IMR-90 (cell line): Measurements from ENCODE around the gene ISCA1. TPM values are rescaled to one million over a fixed set of nuclear protein-coding genes. Genes with fewer than 3 reads are reported as not detected.

ENCODE experiments used
- ATAC-seq: fragments of 200-7000 bp; cut with Tn5 transposase; 2 replicates; pipeline ENCODE4 v1.9.1; 2020; ENCODE audit warnings: low read depth, mild to moderate bottlenecking, moderate library complexity
- BruUV-seq: library from RNA; stranded (reverse); fragments of 400-500 nt; replicated peaks from 2 replicates; lab custom pipeline; 2021; lab: Mats Ljungman, UMichigan
- CTCF ChIA-PET: fragments of 300-600 bp; formaldehyde crosslinking; extraction: SDS; loops from one replicate; lab custom pipeline; 2021; ENCODE audit warnings: antibody characterized with exemption; lab: Yijun Ruan, JAX
- POLR2A ChIA-PET: fragments of 300-600 bp; sonication (Branson Sonifier 250); formaldehyde crosslinking; loops from one replicate; lab custom pipeline; 2022; ENCODE audit warnings: antibody characterized with exemption; ENCODE audit not compliant: unreplicated experiment; lab: Charles Lee
- DNase-seq: peaks from one replicate; pipeline ENCODE4 v3.0.0; 2013
- H2AFZ ChIP-seq: replicated peaks from 2 replicates; pipeline ENCODE3; 2013; ENCODE audit warnings: low read length, mild to moderate bottlenecking; ENCODE audit not compliant: poor library complexity
- H2AK5ac ChIP-seq: 2 replicates; pipeline ENCODE4 v1.6.1; 2013; ENCODE audit warnings: low read depth, low read length, inconsistent platforms
- H2AK9ac ChIP-seq: replicated peaks from 2 replicates; pipeline ENCODE3; 2013; ENCODE audit warnings: mild to moderate bottlenecking, low read depth, low read length, moderate library complexity; ENCODE audit not compliant: poor library complexity
- H2BK120ac ChIP-seq: 2 replicates; pipeline ENCODE4 v1.6.1; 2013; ENCODE audit warnings: low read depth, low read length, inconsistent platforms
- H2BK15ac ChIP-seq: 3 replicates; pipeline ENCODE4 v1.6.1; 2013; ENCODE audit warnings: low read depth, low read length, inconsistent platforms
- H2BK20ac ChIP-seq: 2 replicates; pipeline ENCODE4 v1.6.1; 2013; ENCODE audit warnings: low read depth, mild to moderate bottlenecking, inconsistent platforms, low read length, moderate library complexity
- H2BK5ac ChIP-seq: 2 replicates; pipeline ENCODE4 v1.6.1; 2013; ENCODE audit warnings: mild to moderate bottlenecking, low read depth, low read length, inconsistent platforms; ENCODE audit not compliant: poor library complexity, severe bottlenecking
- H3K14ac ChIP-seq: replicated peaks from 2 replicates; pipeline ENCODE4 v1.6.1; 2013; ENCODE audit warnings: low read depth, low read length, inconsistent platforms
- H3K18ac ChIP-seq: 2 replicates; pipeline ENCODE4 v1.6.1; 2013; ENCODE audit warnings: low read depth, low read length, control low read depth
- H3K23ac ChIP-seq: 2 replicates; pipeline ENCODE4 v1.6.1; 2013; ENCODE audit warnings: low read depth, low read length, inconsistent platforms
- H3K27ac ChIP-seq: 2 replicates; pipeline ENCODE4 v1.5.1; 2013; ENCODE audit warnings: mild to moderate bottlenecking, control low read depth, low read length; ENCODE audit not compliant: insufficient read depth
- H3K27me3 ChIP-seq: 2 replicates; pipeline ENCODE4 v1.6.1; 2013; ENCODE audit warnings: low read length; ENCODE audit not compliant: control insufficient read depth, insufficient read depth
- H3K36me3 ChIP-seq: 2 replicates; pipeline ENCODE4 v1.6.1; 2013; ENCODE audit warnings: low read length, mixed read lengths; ENCODE audit not compliant: control insufficient read depth, insufficient read depth
- H3K4ac ChIP-seq: 2 replicates; pipeline ENCODE4 v1.6.1; 2013; ENCODE audit warnings: low read depth, low read length, inconsistent platforms
- H3K4me1 ChIP-seq: 2 replicates; pipeline ENCODE4 v1.6.1; 2013; ENCODE audit warnings: low read length, mixed read lengths; ENCODE audit not compliant: control insufficient read depth, insufficient read depth
- H3K4me2 ChIP-seq: 2 replicates; pipeline ENCODE4 v1.6.1; 2013; ENCODE audit warnings: low read depth, mild to moderate bottlenecking, control low read depth, low read length, moderate library complexity
- H3K4me3 ChIP-seq: 2 replicates; pipeline ENCODE4 v1.5.1; 2013; ENCODE audit warnings: low read depth, mild to moderate bottlenecking, control low read depth, low read length, moderate library complexity; ENCODE audit not compliant: insufficient read depth
- H3K56ac ChIP-seq: 2 replicates; pipeline ENCODE4 v1.6.1; 2013; ENCODE audit warnings: low read length, inconsistent platforms; ENCODE audit not compliant: insufficient read depth; ENCODE audit errors: extremely low read depth
- H3K79me1 ChIP-seq, 2 experiments: 2 replicates each; pipeline ENCODE4 v1.6.1; 2013; ENCODE audit warnings: low read length in 2 of 2, inconsistent platforms in 1 of 2, low read depth in 1 of 2
- H3K9ac ChIP-seq: 2 replicates; pipeline ENCODE4 v1.6.1; 2013; ENCODE audit warnings: low read depth, low read length, control low read depth
- H3K9me1 ChIP-seq: 2 replicates; pipeline ENCODE4 v1.6.1; 2013; ENCODE audit warnings: low read length, inconsistent platforms; ENCODE audit not compliant: insufficient read depth
- H3K9me3 ChIP-seq: 2 replicates; pipeline ENCODE4 v1.6.1; 2013; ENCODE audit warnings: low read length; ENCODE audit not compliant: control insufficient read depth, insufficient read depth
- H4K20me1 ChIP-seq: 2 replicates; pipeline ENCODE4 v1.6.1; 2013; ENCODE audit warnings: low read length, inconsistent platforms; ENCODE audit not compliant: insufficient read depth
- H4K5ac ChIP-seq: 2 replicates; pipeline ENCODE4 v1.6.1; 2013; ENCODE audit warnings: mild to moderate bottlenecking, low read depth, low read length, control low read depth
- H4K8ac ChIP-seq, 2 experiments: 2 replicates each; pipeline ENCODE4 v1.6.1; 2013; ENCODE audit warnings: low read depth in 2 of 2, low read length in 2 of 2, control low read depth in 1 of 2, inconsistent platforms in 1 of 2
- H4K91ac ChIP-seq: 2 replicates; pipeline ENCODE4 v1.6.1; 2013; ENCODE audit warnings: low read depth, low read length, inconsistent platforms; ENCODE audit not compliant: insufficient read depth
- CEBPB ChIP-seq: IDR thresholded peaks from 2 replicates; pipeline ENCODE4 v1.6.1; 2012; ENCODE audit warnings: low read depth, low read length, improper control_type of control experiment
- MAFK ChIP-seq: IDR thresholded peaks from 2 replicates; pipeline ENCODE4 v1.6.1; 2012; ENCODE audit warnings: low read depth, low read length, improper control_type of control experiment
- MXI1 ChIP-seq: IDR thresholded peaks from 2 replicates; pipeline ENCODE4 v1.6.1; 2012; ENCODE audit warnings: low read depth, mild to moderate bottlenecking, low read length, moderate library complexity, borderline replicate concordance
- WGBS, 2 experiments: methylation state at CpG; one replicate each; pipeline versions ENCODE4 v1.1.5 to v1.1.7; 2013; ENCODE audit warnings: missing lambda C conversion rate in 2 of 2; ENCODE audit not compliant: insufficient read length in 1 of 2; ENCODE audit errors: extremely low coverage in 2 of 2; 5-methylcytosine and 5-hydroxymethylcytosine counted together
- dilution Hi-C: fragments of 300-500 bp; cut with HindIII; formaldehyde crosslinking; loops from one replicate; pipeline ENCODE4 v1.14.3; 2018; ENCODE audit warnings: low sequenced_read_pairs; ENCODE audit not compliant: unreplicated experiment
- in situ Hi-C: fragments of 300-500 bp; cut with MboI; formaldehyde crosslinking; loops from 3 replicates; pipeline ENCODE4 v1.14.3; 2019; ENCODE audit warnings: low sequenced_read_pairs, inconsistent platforms, mixed read lengths
- intact Hi-C: fragments of 100-400 bp; cut with micrococcal nuclease; formaldehyde crosslinking; loops from 2 replicates; pipeline ENCODE4 v1.10.0; 2022
- polyA plus RNA-seq, 3 experiments: library from polyadenylated mRNA; depleted of rRNA; stranded (reverse); fragments of >200 nt; gene quantifications; 2 replicates each; pipeline ENCODE4 v1.2.3, GENCODE V29; 2012; ENCODE audit warnings: low replicate concordance in 1 of 3
- total RNA-seq: library from RNA; depleted of rRNA; stranded (reverse); fragments of >200 nt; gene quantifications from 2 replicates; pipeline ENCODE4 v1.2.3, GENCODE V29; 2012
- TF ChIP-seq, protein P1 (sequence below): fragments of 150-350 bp; IDR thresholded peaks from 2 replicates; pipeline ENCODE4 v1.6.1; 2016; ENCODE audit warnings: low read depth, mild to moderate bottlenecking, low read length, moderate library complexity, borderline replicate concordance
- TF ChIP-seq, protein P2 (sequence below): fragments of 150-350 bp; IDR thresholded peaks from 2 replicates; pipeline ENCODE4 v1.6.1; 2017; ENCODE audit warnings: mild to moderate bottlenecking, antibody characterized with exemption, low read length, low read depth
- TF ChIP-seq, protein P3 (sequence below): conservative IDR thresholded peaks from 2 replicates; pipeline ENCODE4 v1.5.1; 2012; ENCODE audit warnings: mild to moderate bottlenecking, low read depth, low read length, improper control_type of control experiment

Gene ISCA1
- total and polyA plus RNA-seq, 2 of the 4 experiments (the other 2 are of a cell fraction): 14.7 to 15.1 TPM

DNA sequence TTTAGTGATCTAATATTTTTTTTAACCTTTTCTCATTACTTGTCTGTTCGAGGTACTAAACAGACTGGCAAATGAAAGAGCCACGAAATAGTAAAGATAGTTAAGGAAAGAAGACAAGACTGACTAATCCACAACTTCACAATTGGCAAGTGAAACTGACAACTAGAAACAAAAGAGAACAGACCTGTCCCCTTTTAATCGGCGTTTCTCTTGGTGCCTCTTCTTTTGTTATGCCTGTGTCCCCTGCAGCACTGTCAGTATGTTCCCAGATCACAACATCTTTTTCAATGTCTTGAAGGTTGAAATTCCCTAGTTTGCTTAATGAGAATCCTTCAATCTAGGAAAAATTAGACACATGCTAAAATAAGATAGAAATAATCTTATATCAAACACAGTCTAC, 45.8 kb upstream of the ISCA1 start:
- H3K9ac ChIP-seq: no peak overlapping the region
- H3K4ac ChIP-seq: no peak overlapping the region
- peaks cover 22% of the 10 kb centered on the region for H3K36me3 ChIP-seq
- H4K5ac ChIP-seq: no peak overlapping the region
- H3K56ac ChIP-seq: no peak overlapping the region
- no peak overlapping the region for H4K8ac ChIP-seq
- DNase-seq (no peak), ATAC-seq (no peak)
- BruUV-seq: no TSS peak
- H3K18ac ChIP-seq: no peak overlapping the region
- TF ChIP-seq, protein P1, sequence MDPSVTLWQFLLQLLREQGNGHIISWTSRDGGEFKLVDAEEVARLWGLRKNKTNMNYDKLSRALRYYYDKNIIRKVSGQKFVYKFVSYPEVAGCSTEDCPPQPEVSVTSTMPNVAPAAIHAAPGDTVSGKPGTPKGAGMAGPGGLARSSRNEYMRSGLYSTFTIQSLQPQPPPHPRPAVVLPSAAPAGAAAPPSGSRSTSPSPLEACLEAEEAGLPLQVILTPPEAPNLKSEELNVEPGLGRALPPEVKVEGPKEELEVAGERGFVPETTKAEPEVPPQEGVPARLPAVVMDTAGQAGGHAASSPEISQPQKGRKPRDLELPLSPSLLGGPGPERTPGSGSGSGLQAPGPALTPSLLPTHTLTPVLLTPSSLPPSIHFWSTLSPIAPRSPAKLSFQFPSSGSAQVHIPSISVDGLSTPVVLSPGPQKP: no peak
- TF ChIP-seq CEBPB (no peak), MXI1 (no peak), MAFK (no peak)
- TF ChIP-seq, protein P2, sequence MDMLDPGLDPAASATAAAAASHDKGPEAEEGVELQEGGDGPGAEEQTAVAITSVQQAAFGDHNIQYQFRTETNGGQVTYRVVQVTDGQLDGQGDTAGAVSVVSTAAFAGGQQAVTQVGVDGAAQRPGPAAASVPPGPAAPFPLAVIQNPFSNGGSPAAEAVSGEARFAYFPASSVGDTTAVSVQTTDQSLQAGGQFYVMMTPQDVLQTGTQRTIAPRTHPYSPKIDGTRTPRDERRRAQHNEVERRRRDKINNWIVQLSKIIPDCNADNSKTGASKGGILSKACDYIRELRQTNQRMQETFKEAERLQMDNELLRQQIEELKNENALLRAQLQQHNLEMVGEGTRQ: no peak
- TF ChIP-seq, protein P3, sequence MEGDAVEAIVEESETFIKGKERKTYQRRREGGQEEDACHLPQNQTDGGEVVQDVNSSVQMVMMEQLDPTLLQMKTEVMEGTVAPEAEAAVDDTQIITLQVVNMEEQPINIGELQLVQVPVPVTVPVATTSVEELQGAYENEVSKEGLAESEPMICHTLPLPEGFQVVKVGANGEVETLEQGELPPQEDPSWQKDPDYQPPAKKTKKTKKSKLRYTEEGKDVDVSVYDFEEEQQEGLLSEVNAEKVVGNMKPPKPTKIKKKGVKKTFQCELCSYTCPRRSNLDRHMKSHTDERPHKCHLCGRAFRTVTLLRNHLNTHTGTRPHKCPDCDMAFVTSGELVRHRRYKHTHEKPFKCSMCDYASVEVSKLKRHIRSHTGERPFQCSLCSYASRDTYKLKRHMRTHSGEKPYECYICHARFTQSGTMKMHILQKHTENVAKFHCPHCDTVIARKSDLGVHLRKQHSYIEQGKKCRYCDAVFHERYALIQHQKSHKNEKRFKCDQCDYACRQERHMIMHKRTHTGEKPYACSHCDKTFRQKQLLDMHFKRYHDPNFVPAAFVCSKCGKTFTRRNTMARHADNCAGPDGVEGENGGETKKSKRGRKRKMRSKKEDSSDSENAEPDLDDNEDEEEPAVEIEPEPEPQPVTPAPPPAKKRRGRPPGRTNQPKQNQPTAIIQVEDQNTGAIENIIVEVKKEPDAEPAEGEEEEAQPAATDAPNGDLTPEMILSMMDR: no peak
- H3K4me2 ChIP-seq: no peak overlapping the region
- no peak overlapping the region for H3K4me3 ChIP-seq
- H2BK15ac ChIP-seq: no peak overlapping the region
- H2AK9ac ChIP-seq: no peak overlapping the region
- in situ Hi-C loops: no loop called here
- H4K20me1 ChIP-seq: no peaks in the 10 kb centered on the region
- no peaks in the 10 kb centered on the region for H3K27me3 ChIP-seq
- intact Hi-C loops: no loop called here
- dilution Hi-C loops: no loop called here
- no peak overlapping the region for H2BK20ac ChIP-seq
- H3K4me1 ChIP-seq: peaks cover 10% of the 10 kb centered on the region
- no peak overlapping the region for H2AK5ac ChIP-seq
- CTCF ChIA-PET: no interaction called here
- no peak overlapping the region for H4K91ac ChIP-seq
- no peak overlapping the region for H2BK5ac ChIP-seq
- no peaks in the 10 kb centered on the region for H3K9me3 ChIP-seq
- no peak overlapping the region for H2AFZ ChIP-seq
- no peak overlapping the region; the same call in 1 of the 2 replicates for H3K23ac ChIP-seq
- H3K14ac ChIP-seq: no peak overlapping the region
- POLR2A ChIA-PET: no interaction called here
- H2BK120ac ChIP-seq: no peak overlapping the region
- H3K9me1 ChIP-seq: 0 out of 2 replicates have a peak, but pooled peaks cover 2% of the 10 kb centered on the region
- WGBS, 2 experiments: no CpG with 5 or more reads among the region's 4 CpGs
- H3K79me1 ChIP-seq: peaks cover 12 to 13% of the 10 kb centered on the region in 2 experiments
- H3K27ac ChIP-seq: no peak overlapping the region
